HCEC 1CT (cell line): ENCODE data around the gene DPRX.
"Not testable (repeated sequence)": the region's sequence is repeated elsewhere in the genome, so short reads cannot be mapped to it uniquely, and the experiment has no call there.

Source experiments
- DNase-seq: peaks from one replicate; pipeline ENCODE4 v3.0.0-alpha.2; 2017

DPRX gene

DNA sequence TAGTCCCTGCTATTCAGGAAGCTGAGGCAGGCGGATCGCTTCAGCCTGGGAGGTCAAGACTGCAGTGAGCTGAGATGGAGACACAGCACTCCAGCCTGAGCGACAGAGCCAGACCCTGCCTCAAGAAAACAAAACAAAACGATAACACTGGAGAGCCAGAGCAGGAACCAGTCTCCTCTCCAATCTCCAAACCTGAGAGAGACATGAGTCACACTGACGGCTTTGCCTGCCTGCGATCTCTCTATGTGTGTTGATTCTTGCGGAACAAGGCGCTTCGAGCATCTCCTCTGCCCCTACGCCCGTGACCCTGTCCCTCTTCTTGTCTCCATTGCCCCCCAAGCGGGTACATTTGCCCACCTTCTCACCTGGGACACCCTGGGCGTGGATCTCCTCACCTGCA, 15.6 kb downstream of the DPRX start:
- DNase-seq = no peak

GRCh38 chr19:53647792-53648191, 16.0 kb downstream of the DPRX start:
- no peak for DNase-seq

- no peak for DNase-seq
Observed at GRCh38 chr19:53649746-53650593, 18.2 kb downstream of the DPRX start.

DNA sequence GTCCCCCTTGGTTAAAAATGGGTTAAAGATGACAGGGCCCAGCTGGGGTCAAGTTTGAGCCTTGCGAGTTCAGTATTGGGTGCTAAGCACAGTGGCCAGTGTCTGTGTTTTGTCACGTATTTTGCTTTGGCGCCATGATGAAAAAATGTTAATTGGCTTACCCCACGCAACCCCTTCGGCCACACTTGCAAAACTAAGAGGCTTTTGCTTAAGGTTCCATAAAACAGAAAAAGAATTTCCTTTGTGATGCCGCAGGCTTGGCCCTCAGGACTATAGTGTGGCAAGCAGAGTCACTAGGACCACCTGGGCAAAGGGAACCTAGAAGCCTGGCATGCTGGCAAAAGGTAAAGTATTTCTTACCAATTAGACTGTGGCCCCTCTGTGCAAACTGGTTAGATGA, 20.7 kb downstream of the DPRX start:
- DNase-seq = no peak

GRCh38 chr19:53655042-53655665, 23.4 kb downstream of the DPRX start:
- DNase-seq = no peak

DNA sequence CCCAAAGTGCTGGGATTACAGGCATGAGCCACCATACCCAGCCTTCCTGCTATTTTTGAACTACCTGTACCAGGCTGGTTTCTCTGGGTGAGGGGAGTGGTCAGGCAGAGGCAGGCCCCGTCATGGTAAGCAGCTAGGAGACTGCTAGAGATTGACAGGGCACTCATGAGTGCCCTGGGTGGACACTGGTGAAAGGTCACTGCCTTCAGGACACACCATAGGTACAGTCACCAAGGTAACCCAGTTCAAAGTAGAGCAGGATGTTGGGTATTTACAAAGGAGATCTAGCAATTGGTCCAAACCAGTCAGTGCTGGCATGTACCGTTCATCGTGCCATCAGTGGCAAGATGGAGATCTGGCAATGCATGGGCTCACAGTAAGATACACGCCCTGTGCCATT, 25.5 kb downstream of the DPRX start:
- no peak for DNase-seq

GRCh38 chr19:53657778-53658177, 26.0 kb downstream of the DPRX start:
- no peak for DNase-seq

DNA sequence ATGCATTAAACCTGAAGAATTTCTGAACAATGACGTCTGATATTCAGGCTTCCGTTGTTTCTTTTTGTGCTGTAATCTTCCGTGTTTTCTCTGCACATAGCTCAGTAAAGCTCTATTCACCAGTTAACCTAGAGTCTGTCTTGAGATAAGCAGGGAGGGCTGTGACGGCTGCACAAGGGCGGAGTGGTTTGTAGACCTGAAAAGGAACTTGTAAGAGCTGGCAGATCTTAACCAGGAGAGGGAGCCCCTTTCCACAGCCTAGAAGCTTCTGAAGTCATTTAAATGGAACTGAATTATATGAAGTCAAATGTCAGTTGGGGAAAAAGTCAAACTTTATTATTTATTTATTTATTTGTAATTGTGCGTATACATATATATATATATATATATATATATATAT, 27.5 kb downstream of the DPRX start:
- no peak for DNase-seq

GRCh38 chr19:53660584-53660983, 28.8 kb downstream of the DPRX start:
- no peak for DNase-seq

DNA sequence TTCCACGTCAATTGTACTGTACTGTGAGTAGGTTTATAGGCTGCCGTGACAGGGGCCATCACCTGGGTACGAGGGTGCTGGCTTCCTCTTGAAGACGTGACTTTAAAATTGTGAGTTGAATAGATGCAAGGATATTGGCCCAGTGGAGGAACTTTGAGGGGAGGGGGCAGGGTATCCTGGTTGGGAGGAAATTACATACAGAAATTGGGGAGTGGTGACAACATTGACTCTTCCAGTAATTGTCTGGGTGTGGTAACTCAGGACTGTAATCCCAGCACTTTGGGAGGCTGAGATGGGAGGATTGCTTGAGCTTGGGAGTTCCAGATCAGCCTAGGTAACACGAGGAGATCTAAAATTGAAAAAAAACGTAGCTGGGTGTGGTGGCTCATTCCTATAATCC, 30.4 kb downstream of the DPRX start:
- no peak for DNase-seq

DNA sequence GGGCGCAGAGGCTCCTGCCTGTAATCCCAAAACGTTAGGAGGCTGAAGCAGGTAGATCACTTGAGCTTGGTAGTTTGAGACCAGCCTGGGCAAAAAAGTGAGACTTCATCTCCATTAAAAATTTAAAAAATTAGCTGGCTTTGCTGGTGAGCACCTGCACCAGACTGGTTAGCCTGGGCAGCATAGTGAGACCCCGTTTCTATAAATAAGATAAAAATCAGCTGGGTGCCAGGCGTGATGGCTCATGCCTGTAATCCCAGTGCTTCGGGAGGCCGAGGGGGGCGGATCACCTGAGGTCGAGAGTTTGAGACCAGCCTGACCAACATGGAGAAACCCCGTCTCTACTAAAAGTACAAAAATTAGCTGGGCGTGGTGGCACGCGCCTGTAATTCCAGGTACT, 32.4 kb downstream of the DPRX start:
- DNase-seq = no peak

GRCh38 chr19:53664760-53665159, 33.0 kb downstream of the DPRX start:
- no peak for DNase-seq

GRCh38 chr19:53666331-53666730, 34.5 kb downstream of the DPRX start:
- not testable (repeated sequence) for DNase-seq

DNA sequence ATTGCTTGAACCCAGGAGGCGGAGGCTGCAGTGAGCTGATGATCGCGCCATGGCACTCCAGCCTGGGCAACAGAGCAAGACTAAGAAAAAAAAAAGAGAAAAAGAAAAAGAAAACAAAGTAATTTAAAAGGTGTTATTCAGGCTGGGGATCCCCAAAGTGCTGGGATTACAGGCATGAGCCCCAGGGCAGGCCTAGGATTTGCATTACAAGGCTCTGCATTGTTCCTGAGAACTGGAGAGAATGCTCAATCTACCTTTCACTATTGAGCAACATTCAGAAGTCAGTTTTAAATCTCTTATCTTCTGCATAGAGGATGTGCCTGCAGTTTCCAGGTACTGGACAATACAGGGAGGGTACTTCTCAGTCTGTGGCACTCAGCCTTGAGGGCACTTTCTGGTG, 37.0 kb downstream of the DPRX start:
- DNase-seq = not testable (repeated sequence)

DNA sequence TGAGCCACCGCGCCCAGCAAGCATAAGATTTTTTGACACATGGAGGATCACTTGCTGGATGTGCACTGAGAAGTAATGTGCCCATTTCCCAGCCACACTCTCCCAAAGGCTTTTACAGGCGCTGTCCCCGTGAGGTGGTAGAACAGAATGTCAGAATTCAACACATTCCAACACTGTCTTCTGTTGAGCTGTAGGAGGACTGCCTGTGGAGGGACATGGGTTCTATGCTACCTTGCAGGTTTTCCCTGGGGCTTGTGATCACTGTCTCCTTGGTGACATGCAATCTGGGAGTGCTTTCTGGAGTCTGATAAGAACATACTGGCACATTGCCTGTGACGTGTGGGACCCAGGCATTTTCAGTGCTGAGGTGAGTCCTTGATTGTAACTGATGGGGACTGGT, 38.5 kb downstream of the DPRX start:
- no peak for DNase-seq

DNA sequence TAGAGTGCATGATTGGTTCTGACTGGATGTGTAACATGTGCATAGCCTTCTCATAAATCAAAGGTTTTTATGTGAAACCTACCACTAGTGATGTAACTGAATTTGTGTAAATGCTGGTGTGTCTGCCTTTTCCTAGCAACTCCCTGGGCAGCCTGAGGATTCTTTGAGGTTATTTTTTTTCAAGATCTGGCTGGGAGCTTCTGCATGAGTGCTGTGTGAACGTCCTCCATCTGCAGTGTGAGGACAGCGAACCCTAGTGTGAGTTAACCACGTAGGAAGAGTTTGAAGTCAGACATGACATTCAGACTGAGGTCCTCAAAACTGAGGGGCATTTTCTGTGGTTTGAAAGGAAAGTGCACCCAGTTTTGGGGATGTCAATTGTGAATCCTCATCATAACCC, 39.9 kb downstream of the DPRX start:
- no peak for DNase-seq
